Type B pancreatic cell (in vitro differentiated cells): Measurements from ENCODE around the gene MTR. TPM values are rescaled to one million over a fixed set of nuclear protein-coding genes. Genes with fewer than 3 reads are reported as not detected.

Experiments used
- DNase-seq: peaks from one replicate; pipeline ENCODE4 v3.0.0; 2021; ENCODE audit warnings: mixed read lengths; ENCODE audit not compliant: unreplicated experiment; ENCODE audit errors: extremely low spot score
- H3K27ac Mint-ChIP-seq: 2 replicates; pipeline ENCODE4 v1.8.0; 2021; ENCODE audit warnings: mild to moderate bottlenecking, mixed read lengths
- H3K27me3 Mint-ChIP-seq: 2 replicates; pipeline ENCODE4 v1.8.0; 2021; ENCODE audit warnings: mixed read lengths
- H3K36me3 Mint-ChIP-seq: 2 replicates; pipeline ENCODE4 v1.8.0; 2021; ENCODE audit warnings: mixed read lengths
- H3K4me1 Mint-ChIP-seq: one replicate; pipeline ENCODE4 v1.8.0; 2021; ENCODE audit warnings: mixed read lengths; ENCODE audit not compliant: unreplicated experiment
- H3K4me3 Mint-ChIP-seq: 2 replicates; pipeline ENCODE4 v1.8.0; 2021; ENCODE audit warnings: mild to moderate bottlenecking, mixed read lengths
- H3K9me3 Mint-ChIP-seq: 2 replicates; pipeline ENCODE4 v1.8.0; 2021; ENCODE audit warnings: mixed read lengths
- CTCF ChIP-seq: fragments of 200-600 bp; sonication (generic); conservative IDR thresholded peaks from 2 replicates; pipeline ENCODE4 v1.5.0; 2021; ENCODE audit warnings: antibody characterized with exemption, mild to moderate bottlenecking
- total RNA-seq: library from RNA; stranded (reverse); gene quantifications from 2 replicates; pipeline ENCODE4 v1.2.1, GENCODE V29; 2021; ENCODE audit warnings: low replicate concordance

The MTR gene
- total RNA-seq, 1 donor from 2014 or later = 44.1 TPM

DNA sequence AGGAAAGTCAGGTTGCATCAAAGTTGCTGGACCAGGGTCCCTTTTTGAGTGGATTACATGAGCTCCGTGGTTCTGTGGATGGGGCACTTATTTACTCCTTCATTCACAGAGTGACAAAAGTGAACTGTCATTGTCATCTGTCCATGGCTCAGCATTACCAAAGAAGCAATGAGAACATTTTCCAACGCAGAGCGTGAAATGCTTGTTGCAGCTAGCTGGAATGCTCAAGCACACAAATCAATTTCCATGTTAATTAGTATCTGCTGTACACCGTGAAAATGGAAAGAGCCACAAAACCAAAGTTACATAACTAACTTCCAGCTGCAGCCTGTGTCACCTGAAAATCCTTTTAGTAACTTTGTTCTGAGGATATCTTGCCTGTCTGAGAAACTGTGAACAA lies 130.3 kb downstream of the MTR start:
- no peak overlapping the region for H3K4me3 Mint-ChIP-seq
- no peak for TF ChIP-seq CTCF
- no peak overlapping the region for H3K27ac Mint-ChIP-seq
- no peaks in the 10 kb centered on the region for H3K36me3 Mint-ChIP-seq
- no peaks in the 10 kb centered on the region for H3K9me3 Mint-ChIP-seq
- DNase-seq = no peak
- peaks cover 14% of the 10 kb centered on the region for H3K27me3 Mint-ChIP-seq
- H3K4me1 Mint-ChIP-seq = no peaks in the 10 kb centered on the region

GRCh38 chr1:236930503-236930902 lies 135.4 kb downstream of the MTR start:
- Mint-ChIP-seq H3K27me3 (peaks cover 14% of the 10 kb centered on the region), H3K4me1 (no peaks in the 10 kb centered on the region), H3K27ac (no peak overlapping the region), H3K9me3 (no peaks in the 10 kb centered on the region), H3K4me3 (no peak overlapping the region), H3K36me3 (no peaks in the 10 kb centered on the region)
- DNase-seq = no peak
- no peak for TF ChIP-seq CTCF

GRCh38 chr1:236938760-236939159 lies 143.7 kb downstream of the MTR start:
- Mint-ChIP-seq H3K27me3 (no peaks in the 10 kb centered on the region), H3K4me3 (no peak overlapping the region), H3K4me1 (no peaks in the 10 kb centered on the region), H3K27ac (no peak overlapping the region), H3K9me3 (no peaks in the 10 kb centered on the region), H3K36me3 (no peaks in the 10 kb centered on the region)
- DNase-seq = no peak
- no peak for TF ChIP-seq CTCF

- no peaks in the 10 kb centered on the region for H3K36me3 Mint-ChIP-seq
- TF ChIP-seq CTCF = no peak
Observed at GRCh38 chr1:236942431-236942830, 147.3 kb downstream of the MTR start.

GRCh38 chr1:236944556-236944955 lies 149.5 kb downstream of the MTR start:
- DNase-seq = no peak
- H3K27ac Mint-ChIP-seq = no peak overlapping the region
- TF ChIP-seq CTCF = no peak
- peaks cover 3% of the 10 kb centered on the region for H3K9me3 Mint-ChIP-seq
- H3K4me1 Mint-ChIP-seq = no peaks in the 10 kb centered on the region
- H3K36me3 Mint-ChIP-seq = no peaks in the 10 kb centered on the region
- no peaks in the 10 kb centered on the region for H3K27me3 Mint-ChIP-seq
- H3K4me3 Mint-ChIP-seq = no peak overlapping the region

More at GRCh38 chr1:236942431-236942830, 147.3 kb downstream of the MTR start:
- Mint-ChIP-seq H3K4me3 (no peak overlapping the region), H3K9me3 (peaks cover 3% of the 10 kb centered on the region), H3K27ac (no peak overlapping the region), H3K27me3 (no peaks in the 10 kb centered on the region), H3K4me1 (no peaks in the 10 kb centered on the region)
- no peak for DNase-seq

- no peaks in the 10 kb centered on the region for H3K27me3 Mint-ChIP-seq
- peaks cover 3% of the 10 kb centered on the region for H3K9me3 Mint-ChIP-seq
- H3K36me3 Mint-ChIP-seq = no peaks in the 10 kb centered on the region
- no peaks in the 10 kb centered on the region for H3K4me1 Mint-ChIP-seq
- no peak for DNase-seq
- no peak for TF ChIP-seq CTCF
- no peak overlapping the region for H3K4me3 Mint-ChIP-seq
- no peak overlapping the region for H3K27ac Mint-ChIP-seq
Observed at GRCh38 chr1:236945002-236945401, 149.9 kb downstream of the MTR start.
